Activated naive CD4-positive, alpha-beta T cell treated with anti-CD3 and anti-CD28 coated beads for 36 hours (primary cell): ENCODE measurements around the gene NLGN1. TPM values are rescaled to one million over a fixed set of nuclear protein-coding genes. Genes with fewer than 3 reads are reported as not detected.

Experiments used
- CTCF ChIA-PET: fragments of 350-600 bp; sonication (Branson Sonifier 250); formaldehyde crosslinking; loops from one replicate; lab custom pipeline; 2021; ENCODE audit warnings: antibody characterized with exemption; lab: Charles Lee
- DNase-seq: peaks from one replicate; pipeline ENCODE4 v3.0.0-alpha.2; 2020
- H3K27ac Mint-ChIP-seq: one replicate; pipeline ENCODE4 v1.8.0; 2021; ENCODE audit warnings: mild to moderate bottlenecking, mixed read lengths
- H3K27me3 Mint-ChIP-seq: one replicate; pipeline ENCODE4 v1.8.0; 2021; ENCODE audit warnings: low read depth, mixed read lengths
- H3K36me3 Mint-ChIP-seq: one replicate; pipeline ENCODE4 v1.8.0; 2021; ENCODE audit warnings: low read depth, mixed read lengths
- H3K4me1 Mint-ChIP-seq: one replicate; pipeline ENCODE4 v1.8.0; 2021; ENCODE audit warnings: low read depth, mixed read lengths
- H3K4me3 Mint-ChIP-seq: one replicate; pipeline ENCODE4 v1.8.0; 2021; ENCODE audit warnings: mild to moderate bottlenecking, moderate library complexity, mixed read lengths
- H3K9me3 Mint-ChIP-seq: one replicate; pipeline ENCODE4 v1.8.0; 2021; ENCODE audit warnings: mixed read lengths
- intact Hi-C: fragments of 100-400 bp; cut with micrococcal nuclease; formaldehyde crosslinking; loops from one replicate; pipeline ENCODE4 v1.15.1; 2023
- total RNA-seq, 2 experiments: library from RNA; stranded (reverse); gene quantifications; one replicate each; pipeline ENCODE4 v1.2.3, GENCODE V29; 2021

The NLGN1 gene
- total RNA-seq, 2 experiments from 2014 or later = not detected

DNA sequence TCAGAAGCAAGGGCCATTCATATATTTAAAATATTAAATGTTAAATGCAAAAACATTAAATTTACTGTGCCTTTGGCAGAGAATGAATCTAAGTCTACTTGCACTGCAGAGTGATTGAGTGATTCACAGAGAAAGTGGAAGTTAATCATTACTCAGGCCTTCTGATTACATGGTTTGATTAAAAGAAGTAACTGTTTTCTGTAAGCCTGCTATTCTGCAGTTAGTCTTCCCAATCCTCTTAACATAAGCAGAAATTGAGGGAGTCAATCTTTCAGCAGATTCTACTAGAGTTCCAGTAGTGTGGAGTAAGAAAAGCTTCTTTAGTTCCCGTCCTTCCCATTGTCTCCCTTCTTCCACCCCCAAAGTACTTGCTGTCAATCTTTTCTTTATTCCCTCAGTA is 1.5 kb downstream of the NLGN1 start:
- H3K9me3 Mint-ChIP-seq = peaks cover 2% of the 10 kb centered on the region
- CTCF ChIA-PET = no interaction called here
- intact Hi-C loops = no loop called here
- no peak overlapping the region for H3K27ac Mint-ChIP-seq
- H3K36me3 Mint-ChIP-seq = no peaks in the 10 kb centered on the region
- peaks cover 30% of the 10 kb centered on the region for H3K4me1 Mint-ChIP-seq
- no peak for DNase-seq
- H3K27me3 Mint-ChIP-seq = peaks cover 61% of the 10 kb centered on the region
- no peak overlapping the region for H3K4me3 Mint-ChIP-seq

DNA sequence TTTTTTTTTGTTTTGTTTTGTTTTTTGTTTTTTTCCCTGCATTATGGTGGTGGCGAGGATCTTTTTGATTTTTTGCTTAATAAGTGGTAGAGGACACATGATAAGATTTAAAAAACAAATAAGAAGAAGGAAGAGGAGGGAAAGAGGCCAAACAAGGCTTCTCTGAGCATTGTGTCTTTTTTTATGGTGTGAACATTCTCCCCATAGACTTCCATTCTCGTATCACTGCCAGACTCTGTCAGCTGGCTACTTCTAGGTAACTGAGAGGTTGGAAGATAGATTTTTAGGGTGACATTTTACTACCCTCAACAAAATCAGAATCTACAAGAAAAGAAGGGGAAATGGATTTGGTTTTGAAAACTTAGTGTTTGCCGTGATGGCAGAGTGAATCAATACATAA is 3.8 kb downstream of the NLGN1 start:
- DNase-seq = no peak
- intact Hi-C loops = no loop called here
- Mint-ChIP-seq H3K4me1 (peaks cover 14% of the 10 kb centered on the region), H3K27ac (no peak overlapping the region), H3K4me3 (no peak overlapping the region), H3K27me3 (peaks cover 39% of the 10 kb centered on the region), H3K36me3 (no peaks in the 10 kb centered on the region), H3K9me3 (peaks cover 2% of the 10 kb centered on the region)
- CTCF ChIA-PET = no interaction called here

DNA sequence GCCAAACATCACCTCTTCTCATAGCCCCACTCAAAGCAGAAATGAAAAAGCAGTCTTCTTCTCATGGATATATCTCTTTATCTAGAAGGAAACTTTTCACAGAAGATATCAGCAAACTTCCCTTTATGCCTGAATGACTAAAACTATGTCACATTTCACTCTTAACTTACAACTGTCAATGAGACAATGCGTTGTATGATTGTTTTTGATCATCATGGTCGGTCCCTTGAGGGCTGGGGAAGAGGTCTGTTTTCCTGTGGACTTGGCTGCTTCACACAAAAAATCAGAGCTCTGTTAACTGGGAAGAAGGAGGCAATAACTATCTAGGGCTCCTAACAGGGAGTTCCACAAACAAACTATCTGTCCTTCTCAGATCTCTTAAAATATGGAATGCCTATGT is 5.1 kb downstream of the NLGN1 start:
- Mint-ChIP-seq H3K27me3 (peaks cover 29% of the 10 kb centered on the region), H3K9me3 (peaks cover 2% of the 10 kb centered on the region), H3K36me3 (no peaks in the 10 kb centered on the region), H3K27ac (no peak overlapping the region), H3K4me1 (peaks cover 6% of the 10 kb centered on the region), H3K4me3 (no peak overlapping the region)
- CTCF ChIA-PET = no interaction called here
- no peak for DNase-seq
- intact Hi-C loops = no loop called here

DNA sequence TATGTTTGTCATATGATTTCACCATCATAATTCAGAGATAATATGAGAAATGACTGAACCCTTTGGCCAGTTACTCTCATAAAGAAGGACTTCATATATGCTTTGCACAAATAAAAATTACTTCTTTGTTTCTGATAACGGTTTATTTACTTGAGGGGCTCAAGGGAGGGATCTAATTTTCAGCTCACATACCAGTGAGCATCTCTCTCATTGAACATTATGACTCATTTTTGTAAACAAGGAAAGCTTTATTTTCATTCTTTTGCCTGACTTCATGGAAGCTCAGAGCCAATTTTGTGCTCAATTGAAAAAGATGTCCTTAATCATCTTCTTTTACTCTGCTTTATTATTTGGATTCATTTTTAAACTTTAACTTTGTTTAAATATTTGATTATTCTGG is 5.8 kb downstream of the NLGN1 start:
- Mint-ChIP-seq H3K36me3 (no peaks in the 10 kb centered on the region), H3K4me3 (no peak overlapping the region), H3K27ac (no peak overlapping the region), H3K27me3 (peaks cover 25% of the 10 kb centered on the region), H3K4me1 (no peaks in the 10 kb centered on the region), H3K9me3 (peaks cover 2% of the 10 kb centered on the region)
- intact Hi-C loops = no loop called here
- CTCF ChIA-PET = no interaction called here
- DNase-seq = no peak

DNA sequence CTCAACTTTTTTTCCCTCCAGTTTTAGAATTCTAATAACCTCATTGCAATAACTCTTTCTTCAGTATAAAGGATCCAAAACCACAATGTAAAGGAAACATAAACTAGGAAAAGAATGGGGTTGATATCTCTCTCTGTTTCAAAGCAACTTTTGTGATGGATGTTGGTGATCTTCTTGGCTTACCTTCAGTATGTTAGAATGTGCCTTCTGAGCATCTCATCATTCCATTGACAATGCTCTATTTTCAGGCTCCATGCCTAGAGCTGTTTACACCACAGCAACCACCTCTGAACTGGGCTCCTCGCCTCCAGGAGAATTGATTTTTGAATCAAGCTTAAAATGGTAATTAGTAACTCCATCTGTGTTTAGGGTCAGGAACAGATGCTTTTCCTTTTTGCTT is 6.6 kb downstream of the NLGN1 start:
- intact Hi-C loops = no loop called here

DNA sequence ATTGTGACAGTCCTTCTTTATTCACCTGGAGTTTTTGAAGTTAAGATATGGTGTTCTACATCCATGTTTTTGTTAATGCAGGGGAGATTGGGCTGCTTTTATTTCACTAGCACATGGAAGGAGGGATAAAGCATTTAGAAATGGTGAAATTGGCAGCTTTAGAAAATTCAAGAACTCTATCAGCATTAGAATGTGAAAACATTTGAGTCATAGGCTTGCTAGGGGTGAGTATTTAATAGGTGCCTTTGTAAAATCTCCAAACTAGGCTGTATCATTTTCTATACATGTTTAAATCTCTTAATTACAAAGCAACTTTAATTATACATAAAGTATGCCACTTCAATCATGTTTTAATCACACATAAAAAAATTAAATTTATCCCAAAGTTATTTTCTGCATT is 12.9 kb downstream of the NLGN1 start:
- Mint-ChIP-seq H3K9me3 (no peaks in the 10 kb centered on the region), H3K27ac (no peak overlapping the region), H3K27me3 (peaks cover 3% of the 10 kb centered on the region), H3K4me1 (no peaks in the 10 kb centered on the region), H3K36me3 (no peaks in the 10 kb centered on the region), H3K4me3 (no peak overlapping the region)
- intact Hi-C loops = no loop called here
- CTCF ChIA-PET = no interaction called here
- no peak for DNase-seq

More for the DNA sequence above, 6.6 kb downstream of the NLGN1 start:
- H3K4me3 Mint-ChIP-seq = no peak overlapping the region
- no peaks in the 10 kb centered on the region for H3K4me1 Mint-ChIP-seq
- H3K27me3 Mint-ChIP-seq = peaks cover 18% of the 10 kb centered on the region
- no peaks in the 10 kb centered on the region for H3K36me3 Mint-ChIP-seq
- no peak overlapping the region for H3K27ac Mint-ChIP-seq
- no peak for DNase-seq
- CTCF ChIA-PET = no interaction called here
- H3K9me3 Mint-ChIP-seq = peaks cover 2% of the 10 kb centered on the region

DNA sequence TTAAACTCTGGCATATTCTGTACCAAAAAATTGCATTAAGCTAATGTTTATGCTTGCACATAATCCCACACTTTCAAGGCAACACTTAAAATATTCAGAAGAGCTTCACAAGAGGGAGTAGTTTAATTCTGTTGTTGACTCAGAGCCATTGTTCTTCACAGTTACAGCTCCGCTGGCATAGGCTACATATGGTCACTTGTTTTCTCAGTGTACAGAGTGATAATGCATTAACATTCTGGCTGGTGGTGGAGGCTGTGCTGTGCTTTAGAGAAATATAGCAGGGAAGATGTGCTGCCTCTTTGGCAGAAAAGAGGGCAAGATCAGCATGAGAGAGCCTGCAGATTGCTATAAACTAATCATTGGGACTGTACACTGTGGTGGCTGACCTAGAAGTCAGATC is 13.3 kb downstream of the NLGN1 start:
- Mint-ChIP-seq H3K27me3 (peaks cover 3% of the 10 kb centered on the region), H3K27ac (no peak overlapping the region), H3K36me3 (no peaks in the 10 kb centered on the region), H3K4me3 (no peak overlapping the region), H3K9me3 (no peaks in the 10 kb centered on the region), H3K4me1 (no peaks in the 10 kb centered on the region)
- DNase-seq = no peak
- CTCF ChIA-PET = no interaction called here
- intact Hi-C loops = no loop called here

DNA sequence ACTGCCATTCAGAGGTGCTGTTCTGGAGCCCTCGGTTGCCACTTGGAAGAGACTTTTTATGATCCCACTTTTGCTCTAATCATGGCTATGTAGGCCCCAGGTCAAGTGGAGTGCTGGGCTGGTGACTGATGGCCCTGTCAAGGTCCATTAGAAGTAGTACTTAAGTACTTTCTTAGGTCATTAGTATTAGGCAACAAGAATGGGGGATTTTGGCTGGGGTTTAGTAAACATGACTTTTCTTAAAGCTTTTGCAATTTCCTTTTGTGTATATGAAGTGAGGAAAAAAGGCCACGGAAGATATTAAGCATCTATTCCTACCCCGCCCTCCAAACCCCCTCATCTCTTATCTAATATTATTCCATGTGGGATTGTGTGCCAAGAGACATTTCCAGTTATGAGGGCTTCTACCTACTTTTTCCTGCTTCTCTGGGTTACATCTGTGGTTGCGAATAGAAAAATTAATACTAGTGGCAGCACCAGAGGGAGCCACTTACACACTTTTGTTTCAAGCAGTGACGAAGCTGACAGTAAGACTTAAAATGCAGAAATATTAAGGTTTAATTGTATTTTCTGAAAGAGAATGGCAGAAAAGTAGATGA is 13.9 kb downstream of the NLGN1 start:
- no peak overlapping the region for H3K27ac Mint-ChIP-seq
- no peaks in the 10 kb centered on the region for H3K36me3 Mint-ChIP-seq
- intact Hi-C loops = no loop called here
- H3K4me1 Mint-ChIP-seq = no peaks in the 10 kb centered on the region
- DNase-seq = peak; percentile 5
- CTCF ChIA-PET = no interaction called here
- H3K9me3 Mint-ChIP-seq = no peaks in the 10 kb centered on the region
- H3K4me3 Mint-ChIP-seq = no peak overlapping the region
- H3K27me3 Mint-ChIP-seq = peaks cover 3% of the 10 kb centered on the region

DNA sequence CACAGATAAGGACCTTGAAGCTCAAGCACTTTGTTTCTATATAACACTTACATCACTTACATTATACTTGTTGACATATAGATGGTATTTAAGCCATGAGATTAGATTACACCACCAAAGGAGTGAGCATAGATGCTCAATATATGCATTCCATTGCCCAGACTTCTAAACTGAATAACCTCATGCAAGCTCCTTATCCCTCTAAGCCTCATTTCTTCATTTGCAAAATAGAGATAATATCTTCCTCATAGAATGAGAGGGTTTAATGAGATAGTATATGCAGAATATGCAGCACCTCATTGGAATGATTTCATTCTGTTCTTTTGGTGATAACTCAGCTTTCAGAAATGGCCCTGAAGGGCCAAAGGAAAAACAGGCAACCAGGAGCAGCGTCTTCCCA is 18.5 kb downstream of the NLGN1 start:
- no peaks in the 10 kb centered on the region for H3K4me1 Mint-ChIP-seq
- H3K9me3 Mint-ChIP-seq = no peaks in the 10 kb centered on the region
- H3K36me3 Mint-ChIP-seq = no peaks in the 10 kb centered on the region
- CTCF ChIA-PET = no interaction called here
- no peak overlapping the region for H3K4me3 Mint-ChIP-seq
- no peak overlapping the region for H3K27ac Mint-ChIP-seq
- intact Hi-C loops = no loop called here
- no peak for DNase-seq
- H3K27me3 Mint-ChIP-seq = no peaks in the 10 kb centered on the region

DNA sequence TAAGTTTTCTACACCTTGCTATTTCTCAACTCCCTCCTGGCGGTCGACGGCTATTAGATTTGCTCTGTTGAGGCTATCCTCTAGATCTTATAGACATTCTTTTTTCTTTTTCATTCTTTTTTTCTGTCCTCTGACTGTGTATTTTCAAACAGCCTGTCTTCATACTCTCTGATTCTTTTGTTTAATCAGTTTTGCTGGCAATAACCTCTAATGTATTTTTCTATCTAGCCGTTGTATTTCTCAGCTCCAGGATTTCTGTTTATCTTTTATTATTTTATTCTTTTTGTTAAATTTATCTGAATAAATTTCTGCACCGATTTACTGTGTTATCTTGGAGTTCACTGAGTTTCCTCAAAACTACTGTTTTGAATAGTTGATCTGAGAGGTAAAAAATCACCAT is 31.5 kb downstream of the NLGN1 start:
- no peak overlapping the region for H3K4me3 Mint-ChIP-seq
- intact Hi-C loops = no loop called here
- CTCF ChIA-PET = interaction anchor here (0.5 kb wide), 1 partner anchor 1014 kb away, joined by 3 read pairs; no protein-coding TSS in a partner anchor
- no peaks in the 10 kb centered on the region for H3K36me3 Mint-ChIP-seq
- H3K9me3 Mint-ChIP-seq = peaks cover 15% of the 10 kb centered on the region
- H3K27ac Mint-ChIP-seq = no peak overlapping the region
- no peaks in the 10 kb centered on the region for H3K27me3 Mint-ChIP-seq
- H3K4me1 Mint-ChIP-seq = no peaks in the 10 kb centered on the region
- no peak for DNase-seq

DNA sequence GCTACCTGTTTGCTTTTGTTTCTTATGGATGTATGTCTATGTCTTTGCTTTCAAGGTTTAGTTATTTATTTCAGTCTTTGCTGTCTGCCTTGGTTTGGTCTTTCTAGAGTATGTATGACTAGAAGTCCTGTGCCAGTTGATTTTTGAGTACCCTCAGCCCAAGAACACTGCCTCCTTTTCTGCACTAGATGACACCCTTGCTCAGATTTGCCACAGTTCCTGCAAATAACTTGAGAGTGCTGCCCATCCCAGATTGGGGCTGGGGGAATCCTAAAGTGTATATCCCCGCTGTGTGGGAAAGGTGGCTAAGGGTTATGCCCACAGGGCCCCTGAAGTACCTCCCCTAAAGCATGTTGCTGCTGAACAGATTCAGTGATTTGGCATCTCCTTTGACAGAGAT is 32.0 kb downstream of the NLGN1 start:
- no peak overlapping the region for H3K4me3 Mint-ChIP-seq

DNA sequence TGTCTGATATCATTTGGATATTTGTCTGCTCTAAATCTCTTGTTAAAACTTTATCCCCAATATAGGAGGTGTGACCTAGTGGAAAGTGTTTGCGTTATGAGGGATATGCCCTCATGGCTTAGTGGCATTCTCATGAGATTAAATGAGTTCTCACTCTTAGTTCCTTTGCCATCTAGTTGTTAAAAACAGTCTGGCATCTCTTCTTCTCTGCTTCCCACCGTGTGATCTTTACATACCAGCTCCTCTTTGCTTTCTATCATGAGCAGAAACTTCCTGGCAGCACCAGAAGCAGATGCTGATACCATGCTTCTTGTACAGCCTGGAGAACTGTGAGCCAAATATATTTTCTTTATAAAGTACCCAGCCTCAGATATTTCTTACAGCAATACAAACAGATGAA is 33.0 kb downstream of the NLGN1 start:
- CTCF ChIA-PET = interaction anchor here (0.6 kb wide), 1 partner anchor 153 kb away, joined by 3 read pairs; no protein-coding TSS in a partner anchor
- Mint-ChIP-seq H3K4me1 (no peaks in the 10 kb centered on the region), H3K36me3 (no peaks in the 10 kb centered on the region), H3K4me3 (no peak overlapping the region), H3K27me3 (no peaks in the 10 kb centered on the region), H3K27ac (no peak overlapping the region), H3K9me3 (peaks cover 15% of the 10 kb centered on the region)
- intact Hi-C loops = no loop called here
- no peak for DNase-seq

More for the DNA sequence above, 32.0 kb downstream of the NLGN1 start:
- Mint-ChIP-seq H3K27ac (no peak overlapping the region), H3K27me3 (no peaks in the 10 kb centered on the region), H3K36me3 (no peaks in the 10 kb centered on the region), H3K4me1 (no peaks in the 10 kb centered on the region), H3K9me3 (peaks cover 15% of the 10 kb centered on the region)
- intact Hi-C loops = no loop called here
- no peak for DNase-seq
- CTCF ChIA-PET = no interaction called here

DNA sequence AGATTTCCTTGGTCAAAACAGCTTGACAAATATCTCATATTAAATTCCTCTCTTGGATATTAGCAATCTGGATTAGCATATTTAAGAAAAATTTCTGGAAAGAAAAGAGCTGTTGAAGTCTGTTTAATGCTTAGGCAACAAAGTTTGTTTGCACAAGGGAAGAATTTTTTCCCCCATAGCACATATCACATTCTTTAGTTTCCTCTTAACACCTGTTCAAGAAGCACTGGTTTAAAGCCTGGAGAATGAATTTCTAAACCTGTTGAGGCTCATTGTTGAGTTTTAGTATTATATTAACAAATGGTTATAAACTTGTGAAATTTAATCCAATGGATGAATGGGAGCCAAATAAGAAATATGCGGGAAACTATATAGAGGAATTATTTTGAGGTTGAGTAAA is 41.5 kb downstream of the NLGN1 start:
- CTCF ChIA-PET = no interaction called here

More for the DNA sequence above, 41.5 kb downstream of the NLGN1 start:
- H3K4me3 Mint-ChIP-seq = no peak overlapping the region
- DNase-seq = no peak
- H3K36me3 Mint-ChIP-seq = no peaks in the 10 kb centered on the region
- no peaks in the 10 kb centered on the region for H3K4me1 Mint-ChIP-seq
- intact Hi-C loops = no loop called here
- no peak overlapping the region for H3K27ac Mint-ChIP-seq
- H3K27me3 Mint-ChIP-seq = no peaks in the 10 kb centered on the region
- peaks cover 2% of the 10 kb centered on the region for H3K9me3 Mint-ChIP-seq
